Keratinocyte (primary cell): ENCODE results near the gene POLR1G. TPM values are rescaled to one million over a fixed set of nuclear protein-coding genes. Genes with fewer than 3 reads are reported as not detected.

ENCODE experiments used
- DNase-seq: peaks from one replicate; pipeline ENCODE4 v3.0.0-alpha.2; 2011; ENCODE audit warnings: low read depth, missing footprints, low spot score
- FAIRE-seq: peaks from 2 replicates; lab custom pipeline; 2011; peaks lifted over from hg19 to GRCh38; lab: Jason Lieb, UNC
- H2AFZ ChIP-seq: 2 replicates; pipeline ENCODE4 v1.6.0; 2012; ENCODE audit warnings: low read length, control low read depth, inconsistent platforms; ENCODE audit not compliant: control insufficient read depth
- H3K27ac ChIP-seq: 2 replicates; pipeline ENCODE4 v1.5.1; 2011; ENCODE audit warnings: low read length; ENCODE audit not compliant: control insufficient read depth, insufficient read depth
- H3K27me3 ChIP-seq: 3 replicates; pipeline ENCODE4 v1.6.0; 2011; ENCODE audit warnings: low read length; ENCODE audit not compliant: control insufficient read depth, insufficient read depth; ENCODE audit errors: extremely low read depth
- H3K36me3 ChIP-seq, 2 experiments: 2 replicates in 1 of 2; 3 replicates in 1 of 2; pipeline ENCODE4 v1.5.1; 2011; ENCODE audit warnings: low read length in 2 of 2, mild to moderate bottlenecking in 1 of 2; ENCODE audit not compliant: control insufficient read depth in 2 of 2, insufficient read depth in 2 of 2; ENCODE audit errors: extremely low read depth in 1 of 2
- H3K4me1 ChIP-seq: 3 replicates; pipeline ENCODE4 v1.5.1; 2011; ENCODE audit warnings: low read length; ENCODE audit not compliant: control insufficient read depth, insufficient read depth; ENCODE audit errors: extremely low read depth
- H3K4me2 ChIP-seq: 3 replicates; pipeline ENCODE4 v1.6.0; 2011; ENCODE audit warnings: low read depth, low read length; ENCODE audit not compliant: control insufficient read depth, insufficient read depth; ENCODE audit errors: extremely low read depth
- H3K4me3 ChIP-seq, 3 experiments: fragments of 200-600 bp in 1 of 3; sonication (generic) in 1 of 3; 2 replicates in 2 of 3; 3 replicates in 1 of 3; pipeline ENCODE4 v1.5.1; 2011 to 2016; ENCODE audit warnings: low read length in 3 of 3, mild to moderate bottlenecking in 3 of 3, control low read depth in 2 of 3, inconsistent platforms in 1 of 3, low read depth in 1 of 3, mixed read lengths in 1 of 3, mixed run types in 1 of 3, moderate library complexity in 1 of 3; ENCODE audit not compliant: control insufficient read depth in 2 of 3, insufficient read depth in 2 of 3; ENCODE audit errors: extremely low read depth in 1 of 3
- H3K79me2 ChIP-seq: 2 replicates; pipeline ENCODE4 v1.6.0; 2012; ENCODE audit warnings: low read length; ENCODE audit not compliant: control insufficient read depth, insufficient read depth
- H3K9ac ChIP-seq: 3 replicates; pipeline ENCODE4 v1.6.0; 2011; ENCODE audit warnings: low read length; ENCODE audit not compliant: control insufficient read depth, insufficient read depth; ENCODE audit errors: extremely low read depth
- H3K9me1 ChIP-seq: 3 replicates; pipeline ENCODE4 v1.6.0; 2011; ENCODE audit warnings: low read length; ENCODE audit not compliant: control insufficient read depth, insufficient read depth; ENCODE audit errors: extremely low read depth
- H3K9me3 ChIP-seq: 2 replicates; pipeline ENCODE4 v1.5.1; 2012; ENCODE audit warnings: low read depth, low read length; ENCODE audit not compliant: control insufficient read depth
- H4K20me1 ChIP-seq: 3 replicates; pipeline ENCODE4 v1.6.0; 2011; ENCODE audit warnings: low read length; ENCODE audit not compliant: control insufficient read depth, insufficient read depth; ENCODE audit errors: extremely low read depth
- EZH2 ChIP-seq: IDR thresholded peaks from one replicate; pipeline ENCODE4 v1.6.1; 2012; ENCODE audit warnings: inconsistent platforms, mild to moderate bottlenecking, low read length, moderate library complexity
- dilution Hi-C: fragments of 300-500 bp; cut with MboI; formaldehyde crosslinking; loops from one replicate; pipeline ENCODE4 v1.7.0; 2020; ENCODE audit warnings: low sequenced_read_pairs; ENCODE audit not compliant: extremely low pct_ligation_motif_present
- polyA plus RNA-seq, 5 experiments: library from polyadenylated mRNA; depleted of rRNA in 3 of 5; stranded (reverse) in 3 of 5; stranded (forward) in 1 of 5; unstranded in 1 of 5; fragments of >200 nt; gene quantifications; 1 replicate in 1 of 5; 2 replicates in 3 of 5; 3 replicates in 1 of 5; pipeline versions ENCODE4 v1.2.1 to v1.2.3, GENCODE V29; 2011 to 2012; ENCODE audit warnings: missing spikeins in 2 of 5, low read depth in 1 of 5, low replicate concordance in 1 of 5
- TF ChIP-seq, protein P1 (sequence below), 3 experiments: IDR thresholded peaks in 1 of 3; conservative IDR thresholded peaks in 1 of 3; optimal IDR thresholded peaks in 1 of 3; 2 replicates in 2 of 3; 3 replicates in 1 of 3; pipeline versions ENCODE3 to v1.5.1; 2011; ENCODE audit warnings: low read length in 3 of 3, mild to moderate bottlenecking in 3 of 3, moderate library complexity in 2 of 3, control low read depth in 1 of 3, inconsistent platforms in 1 of 3; ENCODE audit not compliant: insufficient read depth in 2 of 3; ENCODE audit errors: extremely low read depth in 1 of 3

The POLR1G gene
- polyA plus RNA-seq, 1 donor (not counting 4 experiments of a cell fraction or from before 2014, with no cell fraction given), result 9.8 TPM

DNA sequence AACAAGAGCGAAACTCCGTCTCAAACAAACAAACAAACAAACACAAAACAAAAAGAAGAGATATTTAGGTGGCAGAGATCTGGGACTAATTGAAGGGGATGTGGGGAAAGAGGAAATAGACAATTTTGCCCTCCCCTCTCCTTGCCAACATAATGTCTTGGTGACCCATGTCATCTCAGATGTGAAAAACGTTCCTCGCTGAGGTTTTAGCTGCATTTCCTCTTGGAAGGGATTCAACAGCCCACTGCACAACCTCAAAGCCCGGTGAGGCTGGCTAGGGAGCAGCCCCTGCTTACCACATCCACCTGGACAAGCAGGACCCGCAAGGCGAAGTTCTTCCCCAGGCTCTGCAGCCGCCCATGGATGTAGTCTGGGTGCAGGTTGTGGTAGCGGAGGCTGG is 12.4 kb downstream of the POLR1G start:
- Histone ChIP-seq H3K4me2 (no peak overlapping the region), H3K9ac (no peak overlapping the region), H3K9me1 (no peaks in the 10 kb centered on the region), H4K20me1 (no peaks in the 10 kb centered on the region), H3K4me3 (no peak overlapping the region), H3K27ac (no peak overlapping the region), H3K9me3 (no peaks in the 10 kb centered on the region), H3K36me3 (peaks cover 44 to 52% of the 10 kb centered on the region in 2 experiments), H2AFZ (no peak overlapping the region), H3K4me1 (peaks cover 16% of the 10 kb centered on the region), H3K27me3 (no peaks in the 10 kb centered on the region), H3K79me2 (peaks cover 64% of the 10 kb centered on the region)
- no peak for TF ChIP-seq EZH2
- TF ChIP-seq, protein P1, sequence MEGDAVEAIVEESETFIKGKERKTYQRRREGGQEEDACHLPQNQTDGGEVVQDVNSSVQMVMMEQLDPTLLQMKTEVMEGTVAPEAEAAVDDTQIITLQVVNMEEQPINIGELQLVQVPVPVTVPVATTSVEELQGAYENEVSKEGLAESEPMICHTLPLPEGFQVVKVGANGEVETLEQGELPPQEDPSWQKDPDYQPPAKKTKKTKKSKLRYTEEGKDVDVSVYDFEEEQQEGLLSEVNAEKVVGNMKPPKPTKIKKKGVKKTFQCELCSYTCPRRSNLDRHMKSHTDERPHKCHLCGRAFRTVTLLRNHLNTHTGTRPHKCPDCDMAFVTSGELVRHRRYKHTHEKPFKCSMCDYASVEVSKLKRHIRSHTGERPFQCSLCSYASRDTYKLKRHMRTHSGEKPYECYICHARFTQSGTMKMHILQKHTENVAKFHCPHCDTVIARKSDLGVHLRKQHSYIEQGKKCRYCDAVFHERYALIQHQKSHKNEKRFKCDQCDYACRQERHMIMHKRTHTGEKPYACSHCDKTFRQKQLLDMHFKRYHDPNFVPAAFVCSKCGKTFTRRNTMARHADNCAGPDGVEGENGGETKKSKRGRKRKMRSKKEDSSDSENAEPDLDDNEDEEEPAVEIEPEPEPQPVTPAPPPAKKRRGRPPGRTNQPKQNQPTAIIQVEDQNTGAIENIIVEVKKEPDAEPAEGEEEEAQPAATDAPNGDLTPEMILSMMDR (optimal IDR thresholded peaks at IDR 0.05 in 1 of 3, IDR thresholded peaks at IDR 0.05 in 1 of 3, conservative IDR thresholded peaks at IDR 0.05 in 1 of 3; ENCODE audit: extremely low read depth in 1 of 3, insufficient read depth in 2 of 3, low read length in 3 of 3), result no peak
- FAIRE-seq, result no peak
- dilution Hi-C loops, result no loop called here
- DNase-seq, result no peak

DNA sequence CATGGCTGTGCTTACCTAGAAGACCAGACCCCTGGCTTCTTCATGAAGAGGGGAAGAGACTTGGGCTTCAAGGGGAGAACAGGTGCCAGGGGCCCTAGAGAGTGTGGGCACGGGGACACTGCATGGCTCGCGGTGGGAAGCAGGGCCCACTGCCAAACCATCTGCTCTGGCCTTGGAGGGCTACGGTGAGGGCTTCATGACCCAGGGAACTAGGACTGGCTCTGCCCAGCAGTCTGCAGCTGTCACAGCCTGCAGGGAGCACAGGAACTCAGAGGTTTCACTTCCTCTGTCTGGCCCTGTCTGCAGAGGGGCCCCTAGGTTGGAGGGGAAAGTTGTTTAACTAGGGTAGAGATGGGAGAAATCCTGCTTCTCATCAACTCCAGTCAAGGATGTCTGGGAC is 13.0 kb downstream of the POLR1G start:
- H2AFZ ChIP-seq, result no peak overlapping the region
- no peaks in the 10 kb centered on the region for H4K20me1 ChIP-seq
- no peak overlapping the region for H3K9ac ChIP-seq
- H3K9me1 ChIP-seq, result no peaks in the 10 kb centered on the region
- dilution Hi-C loops, result no loop called here
- TF ChIP-seq, protein P1 (optimal IDR thresholded peaks at IDR 0.05 in 1 of 3, IDR thresholded peaks at IDR 0.05 in 1 of 3, conservative IDR thresholded peaks at IDR 0.05 in 1 of 3; ENCODE audit: extremely low read depth in 1 of 3, insufficient read depth in 2 of 3, low read length in 3 of 3), result no peak
- no peak for TF ChIP-seq EZH2
- H3K4me1 ChIP-seq, result peaks cover 20% of the 10 kb centered on the region
- H3K27me3 ChIP-seq, result no peaks in the 10 kb centered on the region
- H3K36me3 ChIP-seq, result peaks cover 42 to 46% of the 10 kb centered on the region in 2 experiments
- FAIRE-seq (no peak), DNase-seq (no peak)
- no peak overlapping the region for H3K27ac ChIP-seq
- H3K4me3 ChIP-seq, result no peak overlapping the region
- H3K4me2 ChIP-seq, result no peak overlapping the region
- H3K9me3 ChIP-seq, result no peaks in the 10 kb centered on the region
- H3K79me2 ChIP-seq, result peaks cover 61% of the 10 kb centered on the region
